ENCODE results near the gene PTPRT.

- TF ChIP-seq CTCF (IDR thresholded peaks at IDR 0.05) (no peak), POLR2A (IDR thresholded peaks at IDR 0.05) (no peak)
Measured at GRCh38 chr20:42972591-42972990, 217.1 kb downstream of the PTPRT start.
